LHCN-M2 (cell line): ENCODE data around the gene KMT2C. TPM values are rescaled to one million over a fixed set of nuclear protein-coding genes. Genes with fewer than 3 reads are reported as not detected.
"Not testable (repeated sequence)": the region's sequence is repeated elsewhere in the genome, so short reads cannot be mapped to it uniquely, and the experiment has no call there.

ENCODE experiments used
- DNase-seq: peaks from one replicate; pipeline ENCODE4 v3.0.0-alpha.2; 2012; ENCODE audit warnings: low read depth
- total RNA-seq: library from RNA; depleted of rRNA; stranded (reverse); fragments of >200 nt; gene quantifications from 2 replicates; pipeline ENCODE4 v1.2.3, GENCODE V29; 2014

The KMT2C gene
- total RNA-seq, 1 experiment from 2014 or later: 24.5 TPM

GRCh38 chr7:152208766-152209165 is 227.0 kb downstream of the KMT2C start:
- not testable (repeated sequence) for DNase-seq

- not testable (repeated sequence) for DNase-seq
Measured at GRCh38 chr7:152204417-152204816, 231.4 kb downstream of the KMT2C start.

GRCh38 chr7:152203095-152203494 is 232.7 kb downstream of the KMT2C start:
- no peak for DNase-seq

- peak; percentile 51 for DNase-seq
Measured at GRCh38 chr7:152202056-152202455, 233.7 kb downstream of the KMT2C start.

GRCh38 chr7:152200395-152200794 is 235.4 kb downstream of the KMT2C start:
- no peak for DNase-seq

DNA sequence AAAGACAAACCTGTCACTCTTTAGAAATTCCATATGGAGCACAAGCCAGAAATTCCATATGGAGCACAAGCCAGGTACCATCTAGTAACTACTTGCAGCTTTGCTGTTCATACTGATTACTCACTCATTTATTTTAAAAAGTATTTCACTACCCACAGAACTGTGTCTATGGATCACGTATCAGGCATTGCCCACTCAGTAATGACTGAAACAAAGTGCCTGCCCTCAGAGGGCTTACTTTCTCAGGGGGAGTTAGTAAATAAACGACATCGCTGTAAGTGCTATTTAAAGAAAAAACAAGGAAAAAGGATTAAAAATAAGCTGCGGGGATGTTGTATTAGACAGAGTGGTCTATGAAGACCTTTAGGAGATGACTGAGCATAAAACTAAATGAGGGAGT is 239.4 kb downstream of the KMT2C start:
- DNase-seq: no peak

- no peak for DNase-seq
Measured at GRCh38 chr7:152193880-152194279, 241.9 kb downstream of the KMT2C start.

DNA sequence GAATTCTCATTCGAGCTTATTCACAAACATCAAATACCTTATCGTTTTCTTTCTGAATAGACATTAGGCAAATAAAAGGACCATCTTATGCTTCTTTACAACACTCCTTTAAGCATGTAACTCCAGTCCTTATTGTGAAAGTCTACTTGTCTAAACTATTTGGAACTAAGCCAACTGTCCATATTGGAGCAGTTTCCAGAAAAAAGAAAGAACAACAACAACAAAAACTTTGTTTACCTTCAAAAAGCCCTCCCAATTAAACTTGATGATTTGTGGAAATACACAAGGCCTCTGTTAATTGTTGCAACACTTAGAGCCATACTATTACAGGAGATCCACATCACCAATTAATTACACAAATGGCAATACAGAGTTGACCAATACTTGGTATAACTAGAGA is 246.7 kb downstream of the KMT2C start:
- DNase-seq: no peak

DNA sequence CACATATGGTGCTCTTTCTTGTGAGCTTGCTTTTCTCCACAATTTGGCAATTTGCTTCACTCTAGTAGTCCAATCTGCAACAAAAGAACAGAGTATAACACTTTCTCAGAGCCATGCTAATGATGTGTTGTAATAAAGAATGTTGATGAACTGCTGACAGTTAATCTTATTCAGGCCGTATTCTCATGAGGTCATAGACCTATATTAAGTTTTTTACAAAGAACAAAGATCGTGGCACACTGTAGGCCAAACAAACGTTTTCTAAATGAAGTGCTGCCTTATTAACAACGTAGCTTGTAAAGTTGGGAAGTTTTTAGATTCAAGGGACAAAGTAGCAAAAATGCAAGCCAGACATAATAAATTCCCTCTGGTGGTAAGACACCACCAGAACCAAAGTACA is 250.2 kb downstream of the KMT2C start:
- DNase-seq: no peak

DNA sequence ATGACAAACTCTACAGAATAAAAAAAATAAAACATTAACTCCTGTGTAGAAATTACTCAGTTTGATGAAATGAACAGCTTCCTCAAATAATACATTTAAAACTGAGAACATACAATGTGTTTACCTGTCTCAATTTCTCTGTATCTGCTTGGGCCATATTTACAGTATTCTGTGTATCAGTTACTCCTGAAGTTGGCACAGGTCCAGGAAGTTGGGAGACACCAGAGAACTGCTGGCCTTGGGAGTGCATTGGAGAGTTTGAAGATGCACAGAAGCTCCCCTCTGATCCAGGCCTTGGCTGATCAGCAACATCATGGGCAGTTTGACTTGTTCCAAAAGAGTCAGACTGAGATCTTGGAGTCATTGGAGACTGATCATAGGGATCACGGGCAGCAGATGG is 255.2 kb downstream of the KMT2C start:
- DNase-seq: no peak

- no peak for DNase-seq
Measured at GRCh38 chr7:152180048-152180447, 255.8 kb downstream of the KMT2C start.

DNA sequence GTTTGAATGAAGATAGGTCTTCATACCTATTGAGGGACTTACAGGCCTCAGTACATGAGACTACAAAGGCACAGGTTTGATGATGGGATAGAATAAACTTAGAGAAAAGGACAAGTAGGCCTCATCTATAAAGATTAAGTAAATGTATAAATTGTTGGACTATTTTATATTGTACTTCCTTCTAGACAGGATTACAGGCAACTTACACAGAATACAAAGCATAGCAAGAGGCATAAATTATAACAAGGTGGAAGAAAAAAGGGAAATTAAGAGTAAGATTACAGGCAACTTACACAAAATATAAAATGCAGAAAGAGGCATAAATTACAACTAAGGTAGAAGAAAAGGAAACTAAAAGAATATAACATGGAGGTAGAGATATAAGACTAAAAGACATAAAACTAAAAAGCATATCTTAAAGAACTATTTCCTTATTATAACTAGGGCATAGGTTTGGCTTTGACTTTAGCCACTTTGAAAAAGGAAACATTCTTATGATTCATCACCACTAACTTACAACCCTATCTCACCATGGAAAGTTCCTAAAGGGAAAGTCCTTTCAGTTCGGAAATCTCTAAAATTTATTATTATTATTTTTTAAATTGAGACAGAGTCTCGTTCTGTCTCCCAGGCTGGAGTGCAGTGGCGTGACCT is 257.3 kb downstream of the KMT2C start:
- DNase-seq: no peak

GRCh38 chr7:152177681-152178404 is 258.0 kb downstream of the KMT2C start:
- DNase-seq: no peak

GRCh38 chr7:152176797-152177196 is 259.0 kb downstream of the KMT2C start:
- DNase-seq: no peak

GRCh38 chr7:152173372-152174070 is 262.3 kb downstream of the KMT2C start:
- peak; percentile 2 for DNase-seq

- no peak for DNase-seq
Measured at GRCh38 chr7:152162287-152162686, 273.5 kb downstream of the KMT2C start.

DNA sequence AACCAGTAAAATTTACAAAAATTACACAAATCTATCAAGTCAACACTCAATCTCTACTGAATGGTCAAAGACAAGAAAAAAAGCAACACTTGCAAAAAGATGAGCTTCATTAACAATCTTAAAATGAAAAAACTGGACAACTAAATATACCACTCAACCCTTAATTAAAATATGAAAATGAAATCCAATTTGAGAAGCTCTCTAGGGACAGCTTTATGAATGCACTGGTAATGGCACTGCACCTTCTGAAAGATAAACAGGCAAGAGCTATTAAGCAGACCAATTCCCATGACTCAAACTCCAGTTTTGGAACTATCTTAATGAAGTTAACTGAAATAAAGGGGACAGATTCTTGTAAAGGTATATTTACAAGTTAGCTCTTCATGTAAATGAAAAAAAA is 274.6 kb downstream of the KMT2C start:
- no peak for DNase-seq

- no peak for DNase-seq
Measured at GRCh38 chr7:152158801-152159587, 276.8 kb downstream of the KMT2C start.

DNA sequence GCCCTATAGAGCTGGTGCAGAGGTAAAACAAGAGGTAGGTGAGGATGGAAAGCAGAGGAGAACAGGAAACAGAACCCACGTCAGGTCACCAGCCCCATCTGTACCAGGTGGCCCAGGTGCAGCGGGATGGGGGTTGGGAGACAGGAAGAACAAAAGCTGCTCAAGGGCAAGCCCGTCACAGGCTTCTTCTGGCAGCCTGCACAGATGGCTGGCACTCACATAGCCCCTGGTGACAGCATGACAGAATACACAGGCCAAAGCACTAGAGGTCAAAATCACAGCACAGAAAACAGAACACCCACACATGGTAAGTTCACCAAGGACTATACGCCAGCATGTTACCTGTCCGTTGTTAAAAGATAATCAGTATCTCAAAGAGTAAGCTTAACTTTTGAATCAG is 283.5 kb downstream of the KMT2C start:
- no peak for DNase-seq

DNA sequence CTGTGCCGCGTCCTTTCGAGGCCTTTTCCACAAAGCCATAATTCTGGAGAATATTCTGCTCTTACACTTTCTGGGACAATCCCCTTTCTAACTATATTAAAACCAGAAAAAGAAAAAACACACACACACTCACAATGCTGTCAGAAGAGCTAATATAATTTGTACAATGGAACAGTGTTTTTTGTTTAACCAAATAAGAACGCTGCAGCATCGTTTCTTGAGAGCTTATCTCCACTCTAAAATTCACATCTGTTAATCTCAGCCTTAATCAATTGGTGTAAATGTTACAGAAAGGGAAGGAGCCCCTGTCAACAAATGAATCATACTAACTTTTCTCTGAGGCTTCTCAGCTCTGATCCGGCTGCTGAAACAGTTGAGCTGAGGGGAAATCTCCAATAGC is 286.4 kb downstream of the KMT2C start:
- DNase-seq: no peak

DNA sequence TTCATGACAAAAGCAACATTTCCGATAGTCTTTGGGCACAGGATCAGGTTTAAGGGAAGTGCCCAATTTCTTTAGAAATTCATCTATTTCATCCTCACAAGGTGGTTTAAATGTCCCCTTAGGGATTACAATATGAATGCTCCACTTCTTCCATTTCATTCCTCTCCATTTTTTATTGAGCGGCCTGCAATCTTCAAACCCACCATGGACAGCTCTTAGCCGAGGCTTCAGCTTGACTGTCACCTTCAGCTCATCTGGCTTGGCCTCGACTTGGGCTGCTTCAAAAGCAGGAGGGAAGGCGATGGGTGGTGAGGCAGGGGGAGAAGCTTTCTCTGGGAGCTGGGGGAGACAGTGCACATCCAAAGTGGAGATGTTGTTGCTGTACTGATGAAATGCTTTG is 287.1 kb downstream of the KMT2C start:
- DNase-seq: no peak
